Mesothelial cell of epicardium (in vitro differentiated cells): Measurements from ENCODE around the gene ANGPTL1. TPM values are rescaled to one million over a fixed set of nuclear protein-coding genes. Genes with fewer than 3 reads are reported as not detected.

Experiments
- DNase-seq, 2 experiments: peaks; one replicate each; pipeline ENCODE4 v3.0.0; 2021; ENCODE audit warnings: low spot score in 2 of 2; ENCODE audit not compliant: unreplicated experiment in 2 of 2
- H3K27ac Mint-ChIP-seq: 2 replicates; pipeline ENCODE4 v1.8.0; 2021; ENCODE audit warnings: mixed read lengths
- H3K27me3 Mint-ChIP-seq: 2 replicates; pipeline ENCODE4 v1.8.0; 2021; ENCODE audit warnings: low read depth, mixed read lengths
- H3K36me3 Mint-ChIP-seq: 2 replicates; pipeline ENCODE4 v1.8.0; 2021; ENCODE audit warnings: mixed read lengths
- H3K4me1 Mint-ChIP-seq: 2 replicates; pipeline ENCODE4 v1.8.0; 2021; ENCODE audit warnings: mixed read lengths
- H3K4me3 Mint-ChIP-seq: 2 replicates; pipeline ENCODE4 v1.8.0; 2021; ENCODE audit warnings: mild to moderate bottlenecking, moderate library complexity, mixed read lengths
- H3K9me3 Mint-ChIP-seq: 2 replicates; pipeline ENCODE4 v1.8.0; 2021; ENCODE audit warnings: mixed read lengths
- CTCF ChIP-seq: fragments of 200-600 bp; sonication (generic); IDR thresholded peaks from one replicate; pipeline ENCODE4 v1.5.0; 2021; ENCODE audit warnings: antibody characterized with exemption; ENCODE audit not compliant: unreplicated experiment
- total RNA-seq: library from RNA; stranded (reverse); gene quantifications from 3 replicates; pipeline ENCODE4 v1.2.1, GENCODE V29; 2021

ANGPTL1 gene, protein sequence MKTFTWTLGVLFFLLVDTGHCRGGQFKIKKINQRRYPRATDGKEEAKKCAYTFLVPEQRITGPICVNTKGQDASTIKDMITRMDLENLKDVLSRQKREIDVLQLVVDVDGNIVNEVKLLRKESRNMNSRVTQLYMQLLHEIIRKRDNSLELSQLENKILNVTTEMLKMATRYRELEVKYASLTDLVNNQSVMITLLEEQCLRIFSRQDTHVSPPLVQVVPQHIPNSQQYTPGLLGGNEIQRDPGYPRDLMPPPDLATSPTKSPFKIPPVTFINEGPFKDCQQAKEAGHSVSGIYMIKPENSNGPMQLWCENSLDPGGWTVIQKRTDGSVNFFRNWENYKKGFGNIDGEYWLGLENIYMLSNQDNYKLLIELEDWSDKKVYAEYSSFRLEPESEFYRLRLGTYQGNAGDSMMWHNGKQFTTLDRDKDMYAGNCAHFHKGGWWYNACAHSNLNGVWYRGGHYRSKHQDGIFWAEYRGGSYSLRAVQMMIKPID
- 0.67 to 0.80 TPM (median 0.72 TPM) in 3 replicates for total RNA-seq

GRCh38 chr1:178870944-178871343 is at the start of gene ANGPTL1:
TSS of gene ANGPTL1 (minus strand) at chr1:178871077. CDS start at chr1:178865776, 5,301 bp downstream.
- Mint-ChIP-seq H3K36me3 (no peaks in the 10 kb centered on the region), H3K27ac (peak within 1 kb of the TSS; percentile 92), H3K27me3 (no peaks in the 10 kb centered on the region), H3K4me3 (no peak within 1 kb of the TSS), H3K4me1 (peaks cover 48% of the 10 kb centered on the region), H3K9me3 (no peaks in the 10 kb centered on the region)
- no peak for DNase-seq
- TF ChIP-seq CTCF, result no peak

- Mint-ChIP-seq H3K9me3 (peaks cover 18% of the 10 kb centered on the region), H3K4me3 (no peak overlapping the region), H3K27ac (no peak overlapping the region), H3K36me3 (peaks cover 37% of the 10 kb centered on the region), H3K27me3 (no peaks in the 10 kb centered on the region), H3K4me1 (peaks cover 6% of the 10 kb centered on the region)
- TF ChIP-seq CTCF, result no peak
- no peak for DNase-seq
Observed at GRCh38 chr1:178919581-178919980, 48.7 kb upstream of the ANGPTL1 start.

DNA sequence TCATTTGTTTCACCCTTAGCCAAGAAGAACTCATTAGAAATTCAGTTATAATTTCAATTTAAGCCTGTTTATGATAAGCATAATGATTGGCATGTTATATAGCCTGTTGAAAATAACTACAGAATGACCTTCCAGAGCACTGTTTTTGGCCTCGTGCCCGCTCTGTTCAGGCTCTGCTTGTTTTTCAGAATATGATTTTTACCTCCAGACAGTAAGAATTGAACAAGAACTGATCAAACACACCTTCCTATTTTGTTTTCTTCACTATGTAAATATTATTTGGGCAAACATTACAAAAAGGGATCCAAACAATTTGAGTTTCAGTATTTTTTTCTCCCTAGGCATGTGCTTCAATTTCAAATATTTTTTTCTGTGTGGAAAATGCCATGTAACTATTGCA is 48.1 kb upstream of the ANGPTL1 start:
- H3K27me3 Mint-ChIP-seq, result no peaks in the 10 kb centered on the region
- no peak overlapping the region for H3K4me3 Mint-ChIP-seq
- TF ChIP-seq CTCF, result no peak
- peaks cover 11% of the 10 kb centered on the region for H3K9me3 Mint-ChIP-seq
- H3K27ac Mint-ChIP-seq, result peak overlapping the region; percentile 12
- DNase-seq, result no peak
- H3K36me3 Mint-ChIP-seq, result peaks cover 36% of the 10 kb centered on the region
- peaks cover 6% of the 10 kb centered on the region for H3K4me1 Mint-ChIP-seq

- peaks cover 34% of the 10 kb centered on the region for H3K36me3 Mint-ChIP-seq
- peaks cover 6% of the 10 kb centered on the region for H3K4me1 Mint-ChIP-seq
- H3K27me3 Mint-ChIP-seq, result no peaks in the 10 kb centered on the region
- peaks cover 5% of the 10 kb centered on the region for H3K9me3 Mint-ChIP-seq
- no peak for DNase-seq
- no peak for TF ChIP-seq CTCF
- H3K4me3 Mint-ChIP-seq, result no peak overlapping the region
- H3K27ac Mint-ChIP-seq, result no peak overlapping the region
Observed at GRCh38 chr1:178918308-178918707, 47.4 kb upstream of the ANGPTL1 start.

GRCh38 chr1:178916448-178917174 is 45.7 kb upstream of the ANGPTL1 start:
- Mint-ChIP-seq H3K4me1 (peaks cover 6% of the 10 kb centered on the region), H3K27ac (no peak overlapping the region), H3K4me3 (no peak overlapping the region), H3K27me3 (no peaks in the 10 kb centered on the region), H3K36me3 (peaks cover 30% of the 10 kb centered on the region), H3K9me3 (no peaks in the 10 kb centered on the region)
- no peak for DNase-seq
- no peak for TF ChIP-seq CTCF
